K562 (cell line): ENCODE measurements around the gene CACNA1A. TPM values are rescaled to one million over a fixed set of nuclear protein-coding genes. Genes with fewer than 3 reads are reported as not detected.

Source experiments
- CCNT2 ChIP-seq: IDR thresholded peaks from 2 replicates; pipeline ENCODE4 v1.6.1; 2011; ENCODE audit warnings: borderline replicate concordance, low read depth, mild to moderate bottlenecking, moderate library complexity, mixed read lengths, low read length; ENCODE audit not compliant: insufficient read length; ENCODE audit errors: extremely low read depth
- CHAMP1 ChIP-seq: fragments of 450-650 bp; IDR thresholded peaks from 2 replicates; pipeline ENCODE4 v1.6.1; 2016; ENCODE audit warnings: mild to moderate bottlenecking
- CTCFL ChIP-seq: IDR thresholded peaks from 2 replicates; pipeline ENCODE4 v1.6.1; 2011; ENCODE audit warnings: borderline replicate concordance, low read depth, mild to moderate bottlenecking, moderate library complexity, low read length; ENCODE audit not compliant: insufficient read depth, poor library complexity, severe bottlenecking
- FOXA3 ChIP-seq, 2 experiments: fragments of 450-650 bp in 1 of 2; sonication (generic) in 1 of 2; formaldehyde crosslinking; IDR thresholded peaks in 1 of 2; conservative IDR thresholded peaks in 1 of 2; 2 replicates each; pipeline versions ENCODE4 v1.4.0 to v1.8.0; 2020 to 2022; ENCODE audit warnings: mild to moderate bottlenecking in 2 of 2, missing genetic modification reagents in 1 of 2
- HMBOX1 ChIP-seq: sonication (generic); IDR thresholded peaks from 2 replicates; pipeline ENCODE4 v1.6.1; 2016
- HNRNPH1 ChIP-seq: fragments of 200-400 bp; formaldehyde crosslinking; optimal IDR thresholded peaks from 2 replicates; pipeline ENCODE3; 2017; ENCODE audit warnings: low read depth, mild to moderate bottlenecking, low read length, moderate library complexity
- HNRNPUL1 ChIP-seq: fragments of 200-400 bp; formaldehyde crosslinking; IDR thresholded peaks from 2 replicates; pipeline ENCODE4 v1.6.1; 2017; ENCODE audit warnings: low read length
- KHSRP ChIP-seq: fragments of 450-650 bp; IDR thresholded peaks from 2 replicates; pipeline ENCODE4 v1.6.1; 2017
- NFE2 ChIP-seq: IDR thresholded peaks from 2 replicates; pipeline ENCODE4 v1.6.1; 2014; ENCODE audit warnings: antibody characterized with exemption, low read depth
- NFE2L1 ChIP-seq: fragments of 450-650 bp; IDR thresholded peaks from 2 replicates; pipeline ENCODE4 v1.6.1; 2016; ENCODE audit warnings: missing genetic modification characterization, low read depth, mild to moderate bottlenecking, missing compliant biosample characterization, moderate library complexity, borderline replicate concordance
- NR2C1 ChIP-seq, 2 experiments: fragments of 450-650 bp; IDR thresholded peaks; 2 replicates each; pipeline ENCODE4 v1.6.1; 2017; ENCODE audit warnings: mild to moderate bottlenecking in 2 of 2, antibody characterized with exemption in 1 of 2, inconsistent platforms in 1 of 2, missing compliant biosample characterization in 1 of 2, missing genetic modification characterization in 1 of 2
- PML ChIP-seq: IDR thresholded peaks from 2 replicates; pipeline ENCODE4 v1.6.1; 2012; ENCODE audit warnings: low read length, inconsistent platforms
- TEAD4 ChIP-seq, 2 experiments: sonication (generic) in 1 of 2; formaldehyde crosslinking in 1 of 2; IDR thresholded peaks; 2 replicates each; pipeline versions ENCODE4 v1.6.1 to v1.8.0; 2012 to 2022; ENCODE audit warnings: borderline replicate concordance in 1 of 2, inconsistent platforms in 1 of 2, low read length in 1 of 2, mild to moderate bottlenecking in 1 of 2, missing genetic modification reagents in 1 of 2
- TGIF2 ChIP-seq: sonication (generic); formaldehyde crosslinking; IDR thresholded peaks from 2 replicates; pipeline ENCODE4 v1.8.1; 2022; ENCODE audit warnings: mild to moderate bottlenecking, missing genetic modification reagents, moderate library complexity
- TOE1 ChIP-seq, 2 experiments: fragments of 450-650 bp in 1 of 2; sonication (generic) in 1 of 2; formaldehyde crosslinking in 1 of 2; IDR thresholded peaks; 2 replicates each; pipeline versions ENCODE4 v1.7.1 to v1.8.0; 2016 to 2022; ENCODE audit warnings: borderline replicate concordance in 2 of 2, mild to moderate bottlenecking in 2 of 2, antibody characterized with exemption in 1 of 2, inconsistent platforms in 1 of 2, low read depth in 1 of 2, missing genetic modification reagents in 1 of 2, moderate library complexity in 1 of 2
- USF2 ChIP-seq: sonication (generic); formaldehyde crosslinking; IDR thresholded peaks from 2 replicates; pipeline ENCODE4 v1.5.0; 2020; ENCODE audit warnings: missing genetic modification reagents
- ZC3H8 ChIP-seq: fragments of 450-650 bp; IDR thresholded peaks from 2 replicates; pipeline ENCODE4 v1.6.1; 2017
- ZNF143 ChIP-seq: sonication (generic); formaldehyde crosslinking; IDR thresholded peaks from 2 replicates; pipeline ENCODE4 v1.9.0; 2022; ENCODE audit warnings: mild to moderate bottlenecking, missing genetic modification reagents
- ZNF644 ChIP-seq: fragments of 200-800 bp; sonication (Bioruptor generic); IDR thresholded peaks from 2 replicates; pipeline ENCODE4 v1.6.1; 2016; ENCODE audit warnings: low read depth, missing genetic modification characterization, missing compliant biosample characterization
- polyA plus RNA-seq, 8 experiments: library from polyadenylated mRNA; depleted of rRNA in 4 of 8; stranded (reverse) in 5 of 8; unstranded in 3 of 8; fragments of >200 nt; fragmentation: Nextera tagmentation in 2 of 8; fragmentation: Illumina TruSeq in 1 of 8; extraction: Ambion mirVana in 2 of 8; extraction: Trizol in 1 of 8; gene quantifications; 2 replicates each; pipeline versions ENCODE4 v1.2.1 to v1.2.3, GENCODE V29; 2011 to 2014; ENCODE audit warnings: inconsistent platforms in 1 of 8, missing spikeins in 1 of 8
- total RNA-seq, 7 experiments: library from RNA; depleted of rRNA in 6 of 7; stranded (reverse); fragments of >200 nt in 6 of 7; fragmentation: Illumina TruSeq in 2 of 7; extraction: Trizol in 2 of 7; gene quantifications; 2 replicates each; pipeline versions ENCODE4 v1.2.1 to v1.2.3, GENCODE V29; 2011 to 2021; ENCODE audit warnings: low replicate concordance in 1 of 7

Gene CACNA1A
- total and polyA plus RNA-seq, 9 of the 15 experiments (the other 6 are each of a cell fraction or from before 2014, with no cell fraction given): 0.03 to 0.20 (median 0.09) TPM; not detected in 1

GRCh38 chr19:13381827-13382632, 124.2 kb downstream of the CACNA1A start (continued):
- TF ChIP-seq USF2 (no peak), CTCFL (no peak), ZNF644 (tag) (no peak), PML (no peak), KHSRP (no peak), FOXA3 (CRISPR knock-in tag; conservative IDR thresholded peaks at IDR 0.05 in 1 of 2, IDR thresholded peaks at IDR 0.05 in 1 of 2) (no peak), NR2C1 (IDR thresholded peaks at IDR 0.05) (no peak), NR2C1 (tag; IDR thresholded peaks at IDR 0.05) (no peak), TGIF2 (CRISPR knock-in tag) (no peak), TEAD4 (IDR thresholded peaks at IDR 0.05; ENCODE audit: low read length) (peak; percentile 44), TEAD4 (CRISPR knock-in tag; IDR thresholded peaks at IDR 0.05; ENCODE audit: borderline replicate concordance) (no peak), ZC3H8 (no peak), NFE2 (no peak), ZNF143 (CRISPR knock-in tag) (no peak), TOE1 (IDR thresholded peaks at IDR 0.05; ENCODE audit: borderline replicate concordance) (no peak), TOE1 (CRISPR knock-in tag; IDR thresholded peaks at IDR 0.05; ENCODE audit: borderline replicate concordance, low read depth) (no peak), HMBOX1 (peak; percentile 28; the same call in 1 of the 2 replicates), CCNT2 (no peak), HNRNPH1 (no peak), CHAMP1 (no peak), HNRNPUL1 (no peak), NFE2L1 (tag) (no peak)
